GM19035 (cell line): ENCODE results near the gene NOL9.

Source experiments
- ATAC-seq: cut with Tn5 transposase; IDR thresholded peaks from one replicate; pipeline ENCODE4 v1.9.1; 2021; ENCODE audit not compliant: unreplicated experiment

Gene NOL9

GRCh38 chr1:6491081-6491449 lies 63.2 kb downstream of the NOL9 start:
- ATAC-seq, result no peak

GRCh38 chr1:6490181-6491080 lies 63.9 kb downstream of the NOL9 start:
- peak; percentile 45 for ATAC-seq

GRCh38 chr1:6489799-6490180 lies 64.5 kb downstream of the NOL9 start:
- peak; percentile 59 for ATAC-seq

- no peak for ATAC-seq
Observed at GRCh38 chr1:6489383-6489765, 64.9 kb downstream of the NOL9 start.

GRCh38 chr1:6488602-6489382 lies 65.5 kb downstream of the NOL9 start:
- ATAC-seq, result no peak

GRCh38 chr1:6487804-6488484 lies 66.4 kb downstream of the NOL9 start:
- ATAC-seq, result no peak

- no peak for ATAC-seq
Observed at GRCh38 chr1:6486433-6487011, 67.8 kb downstream of the NOL9 start.

- ATAC-seq, result no peak
Observed at GRCh38 chr1:6485168-6486101, 68.9 kb downstream of the NOL9 start.

GRCh38 chr1:6484826-6485167 lies 69.5 kb downstream of the NOL9 start:
- ATAC-seq, result no peak

GRCh38 chr1:6483761-6484117 lies 70.6 kb downstream of the NOL9 start:
- ATAC-seq, result no peak

- ATAC-seq, result no peak
Observed at GRCh38 chr1:6483017-6483760, 71.1 kb downstream of the NOL9 start.

- no peak for ATAC-seq
Observed at GRCh38 chr1:6481820-6482219, 72.5 kb downstream of the NOL9 start.

GRCh38 chr1:6477039-6477820 lies 77.1 kb downstream of the NOL9 start:
- no peak for ATAC-seq

GRCh38 chr1:6476483-6476882 lies 77.8 kb downstream of the NOL9 start:
- no peak for ATAC-seq

- peak; percentile 65 for ATAC-seq
Observed at GRCh38 chr1:6475381-6476133, 78.8 kb downstream of the NOL9 start.

GRCh38 chr1:6474815-6475282 lies 79.5 kb downstream of the NOL9 start:
- no peak for ATAC-seq

GRCh38 chr1:6473974-6474814 lies 80.1 kb downstream of the NOL9 start:
- no peak for ATAC-seq
